ENCODE data around the gene MATK. TPM values are rescaled to one million over a fixed set of nuclear protein-coding genes. Genes with fewer than 3 reads are reported as not detected.

The MATK gene
- total RNA-seq, 2 donors from 2014 or later: 0.78 TPM; not detected in 1

GRCh38 chr19:3808420-3809143 is 22.4 kb upstream of the MATK start:
- H3K4me3 ChIP-seq: no peak overlapping the region
- H3K4me1 ChIP-seq: no peaks in the 10 kb centered on the region
- intact Hi-C loops (cut with DNase I): no loop called here
- DNase-seq (peak in 1 of 4 donors; percentile 14), ATAC-seq (no peak)
- no peaks in the 10 kb centered on the region for H3K36me3 ChIP-seq (replicated peaks in 1 of 2; ENCODE audit: insufficient read depth in 1 of 2, low read depth in 2 of 2)
- H3K27ac ChIP-seq: no peak overlapping the region
- peaks cover 0 to under 1% of the 10 kb centered on the region in 2 donors for H3K27me3 ChIP-seq
- TF ChIP-seq, protein P1, sequence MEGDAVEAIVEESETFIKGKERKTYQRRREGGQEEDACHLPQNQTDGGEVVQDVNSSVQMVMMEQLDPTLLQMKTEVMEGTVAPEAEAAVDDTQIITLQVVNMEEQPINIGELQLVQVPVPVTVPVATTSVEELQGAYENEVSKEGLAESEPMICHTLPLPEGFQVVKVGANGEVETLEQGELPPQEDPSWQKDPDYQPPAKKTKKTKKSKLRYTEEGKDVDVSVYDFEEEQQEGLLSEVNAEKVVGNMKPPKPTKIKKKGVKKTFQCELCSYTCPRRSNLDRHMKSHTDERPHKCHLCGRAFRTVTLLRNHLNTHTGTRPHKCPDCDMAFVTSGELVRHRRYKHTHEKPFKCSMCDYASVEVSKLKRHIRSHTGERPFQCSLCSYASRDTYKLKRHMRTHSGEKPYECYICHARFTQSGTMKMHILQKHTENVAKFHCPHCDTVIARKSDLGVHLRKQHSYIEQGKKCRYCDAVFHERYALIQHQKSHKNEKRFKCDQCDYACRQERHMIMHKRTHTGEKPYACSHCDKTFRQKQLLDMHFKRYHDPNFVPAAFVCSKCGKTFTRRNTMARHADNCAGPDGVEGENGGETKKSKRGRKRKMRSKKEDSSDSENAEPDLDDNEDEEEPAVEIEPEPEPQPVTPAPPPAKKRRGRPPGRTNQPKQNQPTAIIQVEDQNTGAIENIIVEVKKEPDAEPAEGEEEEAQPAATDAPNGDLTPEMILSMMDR (IDR thresholded peaks at IDR 0.05): no peak
- TF ChIP-seq POLR2A (IDR thresholded peaks at IDR 0.05): no peak
- H3K9me3 ChIP-seq: no peaks in the 10 kb centered on the region
- 75 to 83% methylated on average over 11 to 31 of the region's 33 CpGs for WGBS, 2 donors

DNA sequence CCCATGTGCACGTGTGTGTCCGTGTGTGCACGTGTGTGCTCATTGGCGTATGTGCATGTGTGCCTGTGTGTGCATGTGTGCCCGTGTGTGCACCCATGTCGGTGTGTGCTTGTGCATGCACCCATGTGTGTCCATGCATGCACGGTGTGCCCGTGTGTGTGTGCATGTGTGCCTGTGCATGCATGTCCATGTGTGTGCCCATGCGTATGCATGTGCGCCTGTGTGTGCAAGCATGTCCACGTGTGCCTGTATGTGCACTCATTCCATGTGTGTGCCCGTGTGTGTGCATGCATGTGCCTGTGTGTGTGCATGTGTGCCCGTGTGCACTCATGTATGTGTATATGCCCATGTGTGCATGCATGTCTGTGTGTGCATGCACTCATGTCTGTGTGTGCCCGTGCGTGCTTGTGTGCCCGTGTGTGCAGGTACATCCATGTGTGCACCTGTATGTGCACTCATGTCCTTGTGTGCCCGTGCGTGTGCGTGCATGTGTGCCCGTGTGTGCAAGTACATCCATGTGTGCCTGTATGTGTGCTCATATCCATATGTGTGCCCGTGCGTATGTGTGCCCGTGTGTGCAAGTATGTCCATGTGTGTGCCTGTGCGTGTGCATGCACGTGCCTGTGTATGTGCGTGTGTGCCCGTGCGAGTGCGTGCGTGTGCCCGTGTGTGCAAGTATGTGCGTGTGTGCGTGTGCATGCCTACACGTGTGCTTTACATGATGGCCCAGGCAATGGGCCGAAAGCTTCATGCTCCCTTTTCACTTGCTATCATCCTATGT is 21.6 kb upstream of the MATK start:
- no peak overlapping the region for H3K4me3 ChIP-seq
- no peak for ATAC-seq
- TF ChIP-seq, protein P1 (IDR thresholded peaks at IDR 0.05): no peak
- TF ChIP-seq POLR2A (IDR thresholded peaks at IDR 0.05): no peak
- intact Hi-C loops (cut with DNase I): no loop called here
- H3K27me3 ChIP-seq: peaks cover 0 to 3% of the 10 kb centered on the region in 2 donors
- H3K27ac ChIP-seq: no peak overlapping the region
- DNase-seq: no peak
- H3K36me3 ChIP-seq (replicated peaks in 1 of 2; ENCODE audit: insufficient read depth in 1 of 2, low read depth in 2 of 2): no peaks in the 10 kb centered on the region
- H3K4me1 ChIP-seq: no peaks in the 10 kb centered on the region
- H3K9me3 ChIP-seq: no peaks in the 10 kb centered on the region
- whole genome bisulfite sequencing, 2 donors: 84 to 85% methylated on average over 15 to 35 of the region's 35 CpGs

DNA sequence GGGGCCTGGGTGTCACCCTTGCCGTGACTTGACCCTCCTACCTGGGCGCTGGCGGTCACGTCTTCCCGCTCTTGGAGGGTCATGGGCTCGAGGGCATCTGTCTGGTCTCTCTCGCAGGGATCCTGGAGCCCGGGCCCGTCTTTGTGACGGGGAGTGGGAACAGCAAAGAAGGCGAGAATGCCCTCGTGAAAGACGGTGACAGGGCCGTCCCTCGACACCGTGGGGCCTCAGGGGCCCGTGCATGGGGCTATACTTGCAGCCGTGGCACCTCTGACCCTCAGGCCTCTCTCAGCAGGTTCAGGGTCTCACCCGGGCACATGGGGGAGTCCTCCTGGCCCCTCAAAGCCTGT is 20.9 kb upstream of the MATK start:
- H3K9me3 ChIP-seq: no peaks in the 10 kb centered on the region

DNA sequence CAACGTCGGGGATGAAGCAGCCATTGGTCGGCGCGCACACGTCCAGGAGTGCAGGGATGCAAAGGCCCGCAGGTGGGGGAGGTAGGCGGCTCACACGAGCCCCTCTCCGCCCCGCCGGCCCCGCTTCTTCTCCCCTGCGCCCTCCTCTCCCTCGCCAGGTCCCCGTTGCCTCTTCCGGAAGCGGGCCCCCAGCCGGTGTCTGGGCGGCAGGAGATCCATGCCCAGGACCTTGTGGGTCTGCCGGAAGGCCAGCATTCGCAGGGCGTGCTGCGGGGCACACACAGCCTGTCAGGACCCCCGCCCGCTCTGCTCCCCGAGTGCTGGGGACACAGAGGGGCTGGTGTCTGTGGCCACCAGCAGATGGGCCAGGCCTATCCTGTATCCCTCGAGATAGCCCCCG is 19.7 kb upstream of the MATK start:
- DNase-seq: no peak
- Histone ChIP-seq H3K27me3 (peaks cover 0 to 17% of the 10 kb centered on the region in 2 donors), H3K27ac (no peak overlapping the region), H3K4me1 (peaks cover 9% of the 10 kb centered on the region), H3K9me3 (no peaks in the 10 kb centered on the region), H3K36me3 (replicated peaks in 1 of 2; ENCODE audit: insufficient read depth in 1 of 2, low read depth in 2 of 2) (no peaks in the 10 kb centered on the region), H3K4me3 (no peak overlapping the region)
- ATAC-seq: no peak
- TF ChIP-seq POLR2A (IDR thresholded peaks at IDR 0.05): no peak
- TF ChIP-seq, protein P1 (IDR thresholded peaks at IDR 0.05): no peak
- intact Hi-C loops (cut with DNase I): no loop called here
- 76 to 78% methylated on average over 14 to 18 of the region's 29 CpGs for WGBS, 2 donors

More for the DNA sequence above, 20.9 kb upstream of the MATK start:
- intact Hi-C loops (cut with DNase I): no loop called here
- Histone ChIP-seq H3K36me3 (replicated peaks in 1 of 2; ENCODE audit: insufficient read depth in 1 of 2, low read depth in 2 of 2) (no peaks in the 10 kb centered on the region), H3K27ac (no peak overlapping the region), H3K4me1 (no peaks in the 10 kb centered on the region), H3K27me3 (peaks cover 0 to 7% of the 10 kb centered on the region in 2 donors), H3K4me3 (no peak overlapping the region)
- DNase-seq (no peak), ATAC-seq (no peak)
- no peak for TF ChIP-seq POLR2A (IDR thresholded peaks at IDR 0.05)
- TF ChIP-seq, protein P1 (IDR thresholded peaks at IDR 0.05): no peak
- WGBS, 2 donors: 69 to 79% methylated on average over 18 to 19 of the region's 19 CpGs

All from body of pancreas (tissue), 4 donors.